ENCODE data around the gene CHKB. TPM values are rescaled to one million over a fixed set of nuclear protein-coding genes. Genes with fewer than 3 reads are reported as not detected.
A peak's percentile ranks its signal among the peaks of the same experiment; 100 is the strongest.
"Not testable (repeated sequence)": the region's sequence is repeated elsewhere in the genome, so short reads cannot be mapped to it uniquely, and the experiment has no call there.

Gene CHKB
- total RNA-seq, 2 experiments from 2014 or later = 76.2 to 76.3 TPM

DNA sequence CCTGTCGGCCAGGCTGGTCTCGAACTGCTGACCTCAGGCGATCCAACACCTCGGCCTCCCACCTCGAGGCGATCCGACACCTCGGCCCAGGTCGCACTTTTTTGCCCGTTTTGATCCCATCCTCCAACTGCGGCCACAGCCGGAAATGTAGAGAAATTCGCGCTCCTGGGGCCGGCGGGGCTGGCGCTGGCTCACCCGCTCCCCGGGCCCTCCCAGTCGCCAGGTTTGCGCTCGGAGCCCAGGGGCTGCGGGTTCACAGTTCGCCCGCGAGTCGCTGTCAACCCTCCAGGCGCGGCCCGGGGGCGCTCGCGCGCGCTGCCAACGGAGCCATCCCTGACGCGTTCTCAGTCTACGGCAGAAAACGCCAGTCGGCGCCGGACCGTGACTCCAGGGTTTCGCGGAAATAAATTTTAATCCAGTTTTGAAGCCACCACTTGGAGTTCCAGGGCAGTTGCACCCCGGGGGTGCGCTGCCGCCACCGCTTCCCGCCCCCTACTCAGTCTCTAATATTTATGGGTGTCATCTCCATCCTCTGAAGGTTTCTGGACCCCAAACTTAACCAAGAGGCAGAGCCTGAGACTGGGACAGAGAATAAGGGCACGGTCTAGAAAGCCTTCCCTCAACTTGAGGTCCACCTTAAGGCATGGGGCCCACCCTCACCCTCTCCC is 38.4 kb downstream of the CHKB start:
- intact Hi-C loops (cut with micrococcal nuclease) = loop anchor here (1.0 to 2.0 kb wide), 2 partner anchors 13 to 18 kb away; partner anchors contain the start of genes SYCE3 and TYMP
- ChIA-PET POLR2A (interaction anchor here (0.8 to 7.5 kb wide), 4 partner anchors 12 to 71 kb away, joined by 3 to 71 read pairs (median 6); partner anchors contain the start of genes SCO2 and TYMP), CTCF (interaction anchor here (0.9 to 4.9 kb wide), 7 partner anchors 8 to 148 kb away, joined by 3 to 46 read pairs (median 5); partner anchors contain the start of gene SYCE3)
- peak overlapping the region; percentile 59 for H3K4me3 Mint-ChIP-seq
- H3K9me3 Mint-ChIP-seq = peaks cover 2% of the 10 kb centered on the region
- peak overlapping the region; percentile 76 for H3K27ac Mint-ChIP-seq
- peak; percentile 92 for DNase-seq
- no peaks in the 10 kb centered on the region for H3K27me3 Mint-ChIP-seq
- H3K36me3 Mint-ChIP-seq = peaks cover 4% of the 10 kb centered on the region
- H3K4me1 Mint-ChIP-seq (ENCODE audit: low read depth) = peaks cover 57% of the 10 kb centered on the region

DNA sequence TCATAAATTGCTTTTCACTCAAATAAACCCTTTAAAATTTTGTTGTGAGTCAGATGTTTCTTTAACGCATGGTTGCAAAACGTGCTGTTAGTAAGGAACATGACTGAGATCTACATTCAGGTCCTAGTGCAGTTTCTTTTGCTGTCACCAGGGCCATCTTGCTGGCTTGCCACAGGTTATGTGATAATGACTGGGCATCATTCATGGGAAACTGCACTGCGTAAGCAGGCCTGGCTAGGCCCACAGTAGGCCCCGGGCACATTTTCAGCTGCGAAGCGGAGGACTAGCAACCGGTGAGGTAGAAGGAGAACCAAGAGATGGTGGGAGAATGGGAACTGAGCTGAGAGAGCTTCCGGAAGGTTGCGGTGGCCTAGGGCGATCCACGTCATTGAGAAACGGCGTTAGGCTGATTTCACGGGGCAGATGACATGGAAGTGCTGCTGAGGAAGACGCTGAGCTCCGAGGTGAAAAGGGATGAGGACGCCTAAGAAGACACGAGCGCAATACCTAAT is 40.2 kb downstream of the CHKB start:
- ChIA-PET CTCF (interaction anchor here (1.2 to 7.5 kb wide), 3 partner anchors 16 to 78 kb away, joined by 4 to 88 read pairs (median 4); partner anchors contain the start of genes SCO2 and SYCE3), POLR2A (interaction anchor here (4.8 to 9.9 kb wide), 2 partner anchors 11 to 15 kb away, joined by 29 to 139 read pairs; partner anchors contain the start of genes SCO2 and TYMP)
- Mint-ChIP-seq H3K27ac (peak overlapping the region; percentile 95), H3K36me3 (peaks cover 4% of the 10 kb centered on the region), H3K4me1 (ENCODE audit: low read depth) (peaks cover 68% of the 10 kb centered on the region), H3K9me3 (peaks cover 2% of the 10 kb centered on the region), H3K27me3 (no peaks in the 10 kb centered on the region), H3K4me3 (peak overlapping the region; percentile 27)
- peak; percentile 79 for DNase-seq
- intact Hi-C loops (cut with micrococcal nuclease) = no loop called here

DNA sequence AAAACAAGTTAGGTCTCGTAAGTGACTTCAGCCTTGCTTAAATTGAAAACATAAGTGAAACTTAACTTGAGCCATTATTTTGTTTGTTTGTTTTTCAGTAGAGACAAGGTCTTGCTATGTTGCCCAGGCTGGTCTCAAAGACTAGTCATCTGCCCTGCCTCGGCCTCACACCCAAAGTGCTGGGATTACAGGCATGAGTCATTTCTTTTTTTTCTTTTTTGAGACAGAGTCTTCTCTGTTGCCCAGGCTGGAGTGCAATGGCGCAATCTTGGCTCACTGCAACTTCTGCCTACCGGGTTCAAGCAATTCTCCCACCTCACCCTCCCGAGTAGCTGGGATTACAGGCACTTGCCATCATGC is 41.0 kb downstream of the CHKB start:
- H3K36me3 Mint-ChIP-seq; H3K9me3 Mint-ChIP-seq; H3K27me3 Mint-ChIP-seq; intact Hi-C loops (cut with micrococcal nuclease): not testable (repeated sequence)
- Mint-ChIP-seq H3K27ac (peak overlapping the region; percentile 95), H3K4me3 (peak overlapping the region; percentile 36), H3K4me1 (ENCODE audit: low read depth) (peaks cover 73% of the 10 kb centered on the region)
- CTCF ChIA-PET = interaction anchor here (1.8 to 7.5 kb wide), 3 partner anchors 15 to 33 kb away, joined by 3 to 88 read pairs (median 23); partner anchors contain the start of genes LMF2, NCAPH2, SCO2 and SYCE3
- POLR2A ChIA-PET = interaction anchor here (4.8 to 9.9 kb wide), 2 partner anchors 10 to 15 kb away, joined by 29 to 139 read pairs; partner anchors contain the start of genes SCO2 and TYMP
- DNase-seq = peak; percentile 78

DNA sequence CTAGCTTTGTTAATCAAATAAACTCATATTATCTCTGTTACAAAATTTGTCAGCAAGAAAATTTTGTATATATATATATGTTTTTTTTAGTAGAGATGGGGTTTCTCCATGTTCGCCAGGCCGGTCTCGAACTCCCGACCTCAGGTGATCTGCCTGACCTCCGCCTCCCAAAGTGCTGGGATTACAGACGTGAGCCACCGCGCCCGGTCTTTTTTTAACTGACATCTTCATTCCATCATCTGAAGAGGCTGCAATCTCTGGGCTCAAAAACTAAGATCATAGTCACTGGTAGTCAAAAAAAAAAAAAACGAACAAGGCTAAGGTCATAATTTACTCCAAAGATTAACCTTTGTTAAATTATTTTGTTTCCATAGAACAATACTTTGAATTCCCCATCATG is 42.3 kb downstream of the CHKB start:
- no peak for DNase-seq
- ChIA-PET CTCF (interaction anchor here (0.6 to 7.5 kb wide), 7 partner anchors 11 to 297 kb away, joined by 3 to 88 read pairs (median 7); partner anchors contain the start of genes LMF2, NCAPH2, SCO2 and SYCE3), POLR2A (interaction anchor here (0.6 to 9.9 kb wide), 8 partner anchors 8 to 153 kb away, joined by 3 to 139 read pairs (median 18); partner anchors contain the start of genes SCO2, SYCE3 and TYMP)
- peak overlapping the region; percentile 95 for H3K27ac Mint-ChIP-seq
- intact Hi-C loops (cut with micrococcal nuclease) = no loop called here
- H3K27me3 Mint-ChIP-seq = no peaks in the 10 kb centered on the region
- H3K4me1 Mint-ChIP-seq (ENCODE audit: low read depth) = peaks cover 71% of the 10 kb centered on the region
- peaks cover 2% of the 10 kb centered on the region for H3K9me3 Mint-ChIP-seq
- H3K36me3 Mint-ChIP-seq = peaks cover 4% of the 10 kb centered on the region
- peak overlapping the region; percentile 28 for H3K4me3 Mint-ChIP-seq

DNA sequence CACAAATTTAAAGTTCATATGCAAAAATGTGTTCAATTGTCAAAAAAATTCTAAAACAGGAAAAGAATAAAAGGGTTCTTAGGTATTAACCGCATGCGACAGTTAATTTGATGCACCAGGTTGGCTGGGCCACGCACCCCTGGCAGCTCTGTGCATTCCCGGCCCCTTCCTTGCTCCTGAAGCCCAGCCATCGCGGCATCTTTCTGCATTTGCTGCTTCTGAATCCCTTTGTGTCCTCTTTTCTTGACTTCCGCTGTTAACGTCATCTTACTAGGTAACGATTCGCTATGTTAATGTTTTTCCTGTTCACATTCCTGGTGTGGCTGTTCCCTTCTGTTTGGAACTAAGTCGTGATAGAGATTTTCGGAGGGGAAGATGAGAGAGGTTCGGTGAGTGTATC is 44.9 kb downstream of the CHKB start:
- POLR2A ChIA-PET = interaction anchor here (2.8 to 9.9 kb wide), 3 partner anchors 11 to 83 kb away, joined by 13 to 139 read pairs (median 39); partner anchors contain the start of genes SCO2, SYCE3 and TYMP
- CTCF ChIA-PET = interaction anchor here (1.5 to 7.5 kb wide), 2 partner anchors 12 to 25 kb away, joined by 4 to 88 read pairs; partner anchors contain the start of genes SCO2 and SYCE3
- Mint-ChIP-seq H3K36me3 (peaks cover 4% of the 10 kb centered on the region), H3K4me3 (no peak overlapping the region), H3K4me1 (ENCODE audit: low read depth) (peaks cover 81% of the 10 kb centered on the region), H3K27me3 (no peaks in the 10 kb centered on the region), H3K27ac (peak overlapping the region; percentile 100), H3K9me3 (peaks cover 2% of the 10 kb centered on the region)
- no peak for DNase-seq
- intact Hi-C loops (cut with micrococcal nuclease) = loop anchor here (2.0 to 10.0 kb wide), 3 partner anchors 13 to 603 kb away; partner anchors contain the start of genes CHKB and SCO2

DNA sequence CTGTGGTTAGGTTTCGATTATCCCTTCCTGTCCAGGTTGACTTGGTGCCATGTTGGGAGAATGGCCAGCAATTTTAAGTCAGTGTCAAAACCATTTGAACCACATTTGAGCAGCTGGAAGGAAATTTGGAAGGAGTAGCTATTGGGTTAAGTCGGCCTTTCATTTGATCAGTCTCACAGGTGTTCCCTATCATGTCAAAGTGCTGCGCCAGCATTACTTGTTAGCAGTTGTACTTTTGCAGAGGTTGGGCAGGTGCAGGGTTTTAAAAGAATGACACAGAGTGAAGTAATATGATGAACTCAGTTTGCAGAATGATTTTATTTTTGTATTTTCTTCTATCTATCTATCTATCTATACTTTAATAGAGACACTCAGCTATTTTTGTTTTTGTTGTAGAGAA is 46.4 kb downstream of the CHKB start:
- ChIA-PET POLR2A (interaction anchor here (1.0 to 9.9 kb wide), 2 partner anchors 9 to 62 kb away, joined by 5 to 139 read pairs; partner anchors contain the start of genes SCO2 and TYMP), CTCF (interaction anchor here (1.0 to 7.5 kb wide), 3 partner anchors 9 to 11 kb away, joined by 3 to 88 read pairs (median 7); partner anchors contain the start of genes KLHDC7B and SCO2)
- H3K4me1 Mint-ChIP-seq (ENCODE audit: low read depth) = peaks cover 69% of the 10 kb centered on the region
- H3K9me3 Mint-ChIP-seq = no peaks in the 10 kb centered on the region
- no peak overlapping the region for H3K27ac Mint-ChIP-seq
- H3K27me3 Mint-ChIP-seq = no peaks in the 10 kb centered on the region
- H3K4me3 Mint-ChIP-seq = no peak overlapping the region
- intact Hi-C loops (cut with micrococcal nuclease) = loop anchor here (10.0 kb wide), 1 partner anchor 601 kb away; no protein-coding TSS in a partner anchor
- DNase-seq = no peak
- peaks cover 3% of the 10 kb centered on the region for H3K36me3 Mint-ChIP-seq

DNA sequence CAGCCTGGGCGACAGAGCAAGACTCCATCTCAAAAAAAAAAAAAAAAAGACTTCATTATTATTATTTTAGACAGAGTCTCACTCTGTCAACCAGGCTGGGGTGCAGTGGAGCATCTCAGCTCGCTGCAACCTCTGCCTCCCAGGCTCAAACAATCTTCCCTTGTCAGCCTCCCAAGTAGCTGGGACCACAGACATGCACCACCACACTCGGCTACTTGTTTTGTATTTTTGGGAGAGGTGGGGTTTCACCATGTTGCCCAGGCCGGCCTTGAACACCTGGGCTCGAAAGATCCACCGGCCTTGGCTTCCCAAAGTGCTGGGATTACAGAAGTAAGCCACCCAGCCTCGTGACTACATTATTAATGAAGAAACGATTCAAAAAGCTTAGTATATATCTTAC is 47.5 kb downstream of the CHKB start:
- Mint-ChIP-seq H3K4me1 (ENCODE audit: low read depth) (peaks cover 60% of the 10 kb centered on the region), H3K9me3 (no peaks in the 10 kb centered on the region), H3K4me3 (no peak overlapping the region), H3K27ac (peak overlapping the region; percentile 42), H3K27me3 (no peaks in the 10 kb centered on the region), H3K36me3 (peaks cover 5% of the 10 kb centered on the region)
- POLR2A ChIA-PET = interaction anchor here (0.6 to 9.9 kb wide), 5 partner anchors 8 to 291 kb away, joined by 3 to 139 read pairs (median 3); partner anchors contain the start of genes LMF2, NCAPH2, SCO2 and SYCE3
- no peak for DNase-seq
- intact Hi-C loops (cut with micrococcal nuclease) = loop anchor here (10.0 kb wide), 1 partner anchor 600 kb away; no protein-coding TSS in a partner anchor
- CTCF ChIA-PET = interaction anchor here (1.4 to 1.5 kb wide), 2 partner anchors 10 to 86 kb away, joined by 3 to 7 read pairs; partner anchors contain the start of gene KLHDC7B

DNA sequence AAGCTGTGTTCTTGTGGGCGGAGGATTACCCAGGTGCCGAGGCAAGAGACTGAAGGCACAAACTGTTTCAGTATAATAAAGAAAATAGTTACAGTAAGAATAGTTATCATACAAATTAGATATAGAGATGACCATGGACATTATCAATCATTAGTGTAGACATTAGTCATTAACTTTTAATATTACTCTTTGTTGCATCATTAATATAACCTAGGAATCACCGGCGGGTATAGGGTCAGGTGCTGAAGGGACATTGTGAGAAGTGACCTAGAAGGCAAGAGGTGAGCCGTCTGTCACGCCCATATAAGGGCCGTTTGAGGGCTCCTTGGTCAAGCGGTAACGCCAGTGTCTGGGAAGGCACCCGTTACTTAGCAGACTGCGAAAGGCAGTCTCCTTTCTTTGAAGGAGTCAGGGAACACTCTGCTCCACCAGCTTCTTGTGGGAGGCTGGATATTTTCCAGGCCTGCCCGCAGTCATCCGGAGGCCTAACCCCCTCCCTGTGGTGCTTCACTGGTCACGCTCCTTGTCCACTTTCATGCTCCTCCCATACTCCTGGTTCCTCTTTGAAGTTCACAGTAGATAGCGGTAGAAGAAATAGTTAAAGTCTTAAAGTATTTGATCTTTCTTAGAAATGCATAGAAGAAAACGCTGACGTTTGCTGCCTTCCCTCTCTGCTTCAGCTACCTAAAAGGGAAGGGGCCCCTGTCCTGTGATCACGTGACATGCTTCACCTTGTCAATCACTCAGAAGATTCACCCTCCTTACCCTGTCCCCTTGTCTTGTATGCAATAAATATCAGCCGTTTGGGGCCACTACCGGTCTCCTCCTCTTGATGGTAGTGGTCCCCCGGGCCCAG is 48.6 kb downstream of the CHKB start:
- Mint-ChIP-seq H3K4me3 (peak overlapping the region; percentile 43), H3K4me1 (ENCODE audit: low read depth) (peaks cover 53% of the 10 kb centered on the region)

DNA sequence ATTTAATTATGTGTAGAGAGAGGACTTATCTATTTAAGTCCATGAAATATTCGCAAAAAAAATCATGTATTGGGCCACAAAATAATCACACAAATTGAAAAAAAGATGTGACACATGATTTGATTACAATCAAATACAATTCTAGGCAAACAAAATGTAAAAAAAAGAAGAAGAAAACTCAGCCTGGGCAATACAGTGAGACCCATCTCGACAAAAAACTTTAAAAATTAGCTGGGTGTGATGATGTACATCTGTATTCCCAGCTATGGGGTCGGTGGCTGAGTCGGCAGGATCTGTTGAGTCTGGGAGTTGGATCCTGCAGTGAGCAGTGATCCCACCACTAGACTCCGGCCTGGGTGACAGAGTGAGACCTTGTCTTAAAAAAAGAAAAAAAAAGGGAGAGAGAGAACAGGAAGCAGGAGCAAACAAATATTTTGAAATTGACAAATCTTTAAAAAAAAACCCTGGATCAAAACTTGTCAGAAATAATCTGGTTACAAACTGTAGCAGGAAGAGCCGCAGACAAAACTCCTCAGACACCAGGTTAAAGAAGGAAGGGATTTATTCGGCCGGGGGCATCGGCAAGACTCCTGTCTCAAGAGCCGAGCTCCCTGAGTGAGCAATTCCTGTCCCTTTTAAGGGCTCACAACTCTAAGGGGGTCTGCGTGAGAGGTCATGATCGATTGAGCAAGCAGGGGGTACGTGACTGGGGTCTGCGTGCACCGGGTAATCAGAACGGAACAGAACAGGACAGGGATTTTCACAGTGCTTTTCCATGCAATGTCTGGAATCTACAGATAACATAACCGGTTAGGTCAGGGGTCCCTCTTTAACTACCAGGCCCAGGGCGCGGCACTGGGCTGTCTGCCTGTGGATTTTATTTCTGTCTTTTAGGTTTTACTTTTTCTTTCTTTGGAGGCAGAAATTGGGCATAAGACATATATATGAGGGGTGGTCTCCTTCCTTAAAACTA is 49.5 kb downstream of the CHKB start:
- intact Hi-C loops (cut with micrococcal nuclease) = loop anchor here (10.0 kb wide), 1 partner anchor 598 kb away; no protein-coding TSS in a partner anchor
- H3K9me3 Mint-ChIP-seq = no peaks in the 10 kb centered on the region
- ChIA-PET CTCF (interaction anchor here (2.1 kb wide), 2 partner anchors 30 to 88 kb away, joined by 7 to 17 read pairs; partner anchors contain the start of gene SYCE3), POLR2A (interaction anchor here (1.0 to 9.9 kb wide), 6 partner anchors 6 to 88 kb away, joined by 3 to 139 read pairs (median 9); partner anchors contain the start of genes CHKB, KLHDC7B, SCO2 and TYMP)
- peak overlapping the region; percentile 99 for H3K27ac Mint-ChIP-seq
- peaks cover 14% of the 10 kb centered on the region for H3K36me3 Mint-ChIP-seq
- no peaks in the 10 kb centered on the region for H3K27me3 Mint-ChIP-seq
- peaks cover 57% of the 10 kb centered on the region for H3K4me1 Mint-ChIP-seq (ENCODE audit: low read depth)
- DNase-seq = no peak
- peak overlapping the region; percentile 92 for H3K4me3 Mint-ChIP-seq

More for the DNA sequence above, 48.6 kb downstream of the CHKB start:
- intact Hi-C loops (cut with micrococcal nuclease) = loop anchor here (10.0 kb wide), 1 partner anchor 599 kb away; no protein-coding TSS in a partner anchor
- peak overlapping the region; percentile 99 for H3K27ac Mint-ChIP-seq
- CTCF ChIA-PET = interaction anchor here (1.4 kb wide), 1 partner anchor 87 kb away, joined by 3 read pairs; no protein-coding TSS in a partner anchor
- DNase-seq = peak; percentile 38
- not testable (repeated sequence) for H3K9me3 Mint-ChIP-seq, H3K27me3 Mint-ChIP-seq, H3K36me3 Mint-ChIP-seq
- POLR2A ChIA-PET = interaction anchor here (0.6 to 9.9 kb wide), 5 partner anchors 7 to 290 kb away, joined by 3 to 139 read pairs (median 9); partner anchors contain the start of genes SCO2, SYCE3 and TYMP
